DMS153 treated with DMSO at 0.1 percent for 48 hours (cell line): Measurements from ENCODE around the gene SSTR5.
"Not testable (repeated sequence)": the region's sequence is repeated elsewhere in the genome, so short reads cannot be mapped to it uniquely, and the experiment has no call there.

Experiments
- DNase-seq: peaks from one replicate; lab custom pipeline; 2025; ENCODE audit not compliant: unreplicated experiment; lab: John Stamatoyannopoulos, UW

The SSTR5 gene

GRCh38 chr16:1073566-1074378 is 1.2 kb downstream of the SSTR5 start:
- no peak for DNase-seq

GRCh38 chr16:1074379-1074649 is 1.8 kb downstream of the SSTR5 start:
- no peak for DNase-seq

GRCh38 chr16:1075546-1075945 is 3.0 kb downstream of the SSTR5 start:
- DNase-seq: peak; percentile 23

- DNase-seq: no peak
Observed at GRCh38 chr16:1076801-1077576, 4.4 kb downstream of the SSTR5 start.

- no peak for DNase-seq
Observed at GRCh38 chr16:1077877-1078578, 5.5 kb downstream of the SSTR5 start.

- DNase-seq: peak; percentile 85
Observed at GRCh38 chr16:1078579-1079021, 6.1 kb downstream of the SSTR5 start.

- DNase-seq: no peak
Observed at GRCh38 chr16:1079341-1079740, 6.8 kb downstream of the SSTR5 start.

GRCh38 chr16:1079786-1080525 is 7.4 kb downstream of the SSTR5 start:
- no peak for DNase-seq

- DNase-seq: no peak
Observed at GRCh38 chr16:1080801-1081733, 8.5 kb downstream of the SSTR5 start.

GRCh38 chr16:1081734-1082265 is 9.3 kb downstream of the SSTR5 start:
- no peak for DNase-seq

GRCh38 chr16:1082266-1082951 is 9.9 kb downstream of the SSTR5 start:
- DNase-seq: peak; percentile 17

- DNase-seq: peak; percentile 52
Observed at GRCh38 chr16:1082952-1083675, 10.6 kb downstream of the SSTR5 start.

- no peak for DNase-seq
Observed at GRCh38 chr16:1084971-1085370, 12.4 kb downstream of the SSTR5 start.

- DNase-seq: not testable (repeated sequence)
Observed at GRCh38 chr16:1086443-1086842, 13.9 kb downstream of the SSTR5 start.

GRCh38 chr16:1088295-1089170 is 16.0 kb downstream of the SSTR5 start:
- peak; percentile 69 for DNase-seq

- DNase-seq: no peak
Observed at GRCh38 chr16:1089439-1089821, 16.9 kb downstream of the SSTR5 start.

GRCh38 chr16:1089822-1090619 is 17.5 kb downstream of the SSTR5 start:
- DNase-seq: peak; percentile 16
